ENCODE measurements around the gene C19orf12.
A peak's percentile ranks its signal among the peaks of the same experiment; 100 is the strongest.

C19orf12 gene

DNA sequence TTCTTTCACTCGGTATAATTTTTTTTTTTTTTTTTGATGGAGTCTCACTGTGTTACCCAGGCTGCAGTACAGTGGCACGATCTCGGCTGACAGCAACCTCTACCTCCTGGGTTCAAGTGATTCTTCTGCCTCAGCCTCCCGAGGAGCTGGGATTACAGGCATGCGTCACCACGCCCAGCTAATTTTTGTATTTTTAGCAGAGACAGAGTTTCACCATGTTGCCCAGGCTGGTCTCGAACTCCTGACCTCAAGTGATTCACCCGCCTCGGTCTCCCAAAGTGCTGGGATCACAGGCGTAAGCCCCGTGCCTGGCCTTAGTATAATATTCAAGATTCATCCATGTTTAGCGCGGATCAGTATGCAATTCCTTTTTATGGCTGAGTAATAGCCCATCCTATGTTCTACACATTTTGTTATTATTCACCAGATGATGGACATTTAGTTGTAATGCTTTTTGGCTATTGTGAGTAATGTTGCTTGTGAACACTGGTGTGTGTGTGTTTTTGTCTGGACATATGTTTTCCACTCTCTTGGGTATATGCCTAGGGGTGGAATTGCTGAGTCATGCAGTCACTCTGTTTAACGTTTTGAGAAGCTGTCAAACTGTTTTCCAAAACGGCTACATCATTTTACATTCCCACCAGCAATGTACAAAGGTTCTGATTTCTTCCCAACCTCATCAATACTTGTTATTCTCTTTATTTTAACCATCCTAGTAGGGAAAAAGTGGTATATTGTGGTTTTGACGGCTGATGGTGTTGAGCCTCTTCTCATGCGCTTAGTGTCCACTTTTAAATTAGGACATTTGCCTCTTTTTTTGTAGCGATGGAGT lies 26.9 kb downstream of the C19orf12 start:
- peak overlapping the region; percentile 23 for H3K27ac ChIP-seq (ENCODE audit: poor library complexity, severe bottlenecking)
- no peak for DNase-seq (ENCODE audit: low spot score)
- H3K36me3 ChIP-seq (ENCODE audit: low read depth), result no peaks in the 10 kb centered on the region
- peaks cover 4% of the 10 kb centered on the region for H3K4me1 ChIP-seq (ENCODE audit: insufficient read depth, poor library complexity, severe bottlenecking)
- TF ChIP-seq, protein P1, sequence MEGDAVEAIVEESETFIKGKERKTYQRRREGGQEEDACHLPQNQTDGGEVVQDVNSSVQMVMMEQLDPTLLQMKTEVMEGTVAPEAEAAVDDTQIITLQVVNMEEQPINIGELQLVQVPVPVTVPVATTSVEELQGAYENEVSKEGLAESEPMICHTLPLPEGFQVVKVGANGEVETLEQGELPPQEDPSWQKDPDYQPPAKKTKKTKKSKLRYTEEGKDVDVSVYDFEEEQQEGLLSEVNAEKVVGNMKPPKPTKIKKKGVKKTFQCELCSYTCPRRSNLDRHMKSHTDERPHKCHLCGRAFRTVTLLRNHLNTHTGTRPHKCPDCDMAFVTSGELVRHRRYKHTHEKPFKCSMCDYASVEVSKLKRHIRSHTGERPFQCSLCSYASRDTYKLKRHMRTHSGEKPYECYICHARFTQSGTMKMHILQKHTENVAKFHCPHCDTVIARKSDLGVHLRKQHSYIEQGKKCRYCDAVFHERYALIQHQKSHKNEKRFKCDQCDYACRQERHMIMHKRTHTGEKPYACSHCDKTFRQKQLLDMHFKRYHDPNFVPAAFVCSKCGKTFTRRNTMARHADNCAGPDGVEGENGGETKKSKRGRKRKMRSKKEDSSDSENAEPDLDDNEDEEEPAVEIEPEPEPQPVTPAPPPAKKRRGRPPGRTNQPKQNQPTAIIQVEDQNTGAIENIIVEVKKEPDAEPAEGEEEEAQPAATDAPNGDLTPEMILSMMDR (IDR thresholded peaks at IDR 0.05; ENCODE audit: poor library complexity, severe bottlenecking), result no peak
- H3K4me3 ChIP-seq (ENCODE audit: severe bottlenecking), result no peak overlapping the region
- H3K27me3 ChIP-seq (ENCODE audit: insufficient read depth, poor library complexity, severe bottlenecking), result no peaks in the 10 kb centered on the region
- no peak for ATAC-seq (ENCODE audit: low read depth)
- H3K9me3 ChIP-seq (ENCODE audit: severe bottlenecking), result peaks cover 4% of the 10 kb centered on the region

DNA sequence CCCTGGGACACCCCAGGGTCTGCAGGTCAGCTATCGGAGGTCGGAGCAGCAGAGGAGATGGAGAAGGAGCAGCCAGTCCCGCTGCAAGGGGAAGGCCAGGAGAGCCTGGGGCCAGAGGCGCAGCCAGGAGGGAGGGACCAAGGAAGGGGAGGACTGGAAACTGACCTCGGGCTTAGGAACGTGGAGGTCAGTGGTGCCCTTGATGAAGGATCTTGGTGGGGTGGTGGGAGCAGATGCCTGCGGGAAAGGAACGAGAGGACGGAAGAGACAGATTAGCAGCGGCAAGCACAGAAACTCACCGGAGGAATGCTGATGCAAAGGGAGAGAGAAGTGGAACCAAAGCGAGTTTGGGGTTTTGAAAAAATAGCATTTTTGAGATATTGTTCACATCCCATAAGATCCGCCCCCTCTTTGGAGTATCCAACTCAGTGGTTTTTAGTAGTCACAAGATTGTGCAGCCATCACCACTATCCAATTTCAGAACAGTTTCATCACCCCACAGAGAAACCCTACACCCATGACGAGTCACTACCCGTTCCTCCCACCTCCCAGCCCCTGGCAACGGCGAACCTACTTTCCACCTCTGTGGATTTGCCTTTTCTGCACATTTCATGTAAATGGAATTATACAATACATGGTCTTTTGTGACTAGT lies 27.7 kb downstream of the C19orf12 start:
- DNase-seq (ENCODE audit: low spot score) (no peak), ATAC-seq (ENCODE audit: low read depth) (peak; percentile 93)
- Histone ChIP-seq H3K4me1 (ENCODE audit: insufficient read depth, poor library complexity, severe bottlenecking) (peaks cover 4% of the 10 kb centered on the region), H3K4me3 (ENCODE audit: severe bottlenecking) (no peak overlapping the region), H3K36me3 (ENCODE audit: low read depth) (no peaks in the 10 kb centered on the region), H3K9me3 (ENCODE audit: severe bottlenecking) (peaks cover 4% of the 10 kb centered on the region), H3K27ac (ENCODE audit: poor library complexity, severe bottlenecking) (peak overlapping the region; percentile 23), H3K27me3 (ENCODE audit: insufficient read depth, poor library complexity, severe bottlenecking) (no peaks in the 10 kb centered on the region)
- TF ChIP-seq, protein P1 (IDR thresholded peaks at IDR 0.05; ENCODE audit: poor library complexity, severe bottlenecking), result no peak

DNA sequence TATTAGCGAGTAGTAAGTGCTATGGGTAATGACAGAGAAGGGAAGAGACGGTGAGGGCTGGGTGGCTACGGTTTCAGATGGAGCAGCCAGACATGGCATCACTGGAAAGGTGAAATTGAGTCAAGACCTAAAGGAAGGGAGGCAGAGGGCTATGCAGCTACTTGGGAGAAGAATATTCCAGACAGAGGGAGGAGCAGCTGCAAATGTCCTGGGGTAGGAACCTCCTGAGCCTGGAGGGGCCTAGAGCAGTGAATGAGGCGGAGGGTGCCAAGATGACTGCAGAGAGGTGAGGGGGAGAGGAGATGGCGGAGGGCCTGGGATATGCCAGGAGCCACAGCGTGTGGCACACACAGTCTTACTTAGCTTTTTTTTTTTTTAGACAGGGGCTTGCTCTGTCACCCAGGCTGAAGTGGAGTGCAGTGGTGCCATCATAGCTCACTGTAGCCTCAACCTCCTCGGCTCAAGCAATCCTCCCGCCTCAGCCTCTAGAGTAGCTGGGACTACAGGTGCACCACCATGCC lies 28.7 kb downstream of the C19orf12 start:
- Histone ChIP-seq H3K36me3 (ENCODE audit: low read depth) (no peaks in the 10 kb centered on the region), H3K27ac (ENCODE audit: poor library complexity, severe bottlenecking) (no peak overlapping the region), H3K9me3 (ENCODE audit: severe bottlenecking) (peaks cover 4% of the 10 kb centered on the region), H3K27me3 (ENCODE audit: insufficient read depth, poor library complexity, severe bottlenecking) (no peaks in the 10 kb centered on the region), H3K4me3 (ENCODE audit: severe bottlenecking) (no peak overlapping the region), H3K4me1 (ENCODE audit: insufficient read depth, poor library complexity, severe bottlenecking) (peaks cover 4% of the 10 kb centered on the region)
- ATAC-seq (ENCODE audit: low read depth) (no peak), DNase-seq (ENCODE audit: low spot score) (no peak)
- TF ChIP-seq, protein P1 (IDR thresholded peaks at IDR 0.05; ENCODE audit: poor library complexity, severe bottlenecking), result no peak

DNA sequence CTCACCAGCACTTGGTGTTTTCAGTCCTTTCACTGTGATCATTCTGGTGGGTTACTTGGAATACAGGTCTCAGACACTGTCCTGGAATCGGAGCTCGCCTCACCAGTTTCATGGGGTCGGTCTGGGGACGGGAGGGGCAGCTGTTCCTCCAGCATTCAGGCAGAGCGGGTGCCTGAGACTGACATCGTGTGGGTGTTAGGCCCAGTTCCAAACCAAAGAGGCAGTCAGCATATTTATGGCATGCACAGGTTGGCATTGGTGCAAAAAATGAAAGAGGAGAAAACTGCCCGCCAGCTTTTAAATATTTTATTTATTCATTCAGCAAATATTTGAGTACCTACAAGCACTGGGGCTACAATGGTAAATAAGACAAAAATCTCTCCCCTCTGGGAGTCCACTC lies 29.7 kb downstream of the C19orf12 start:
- DNase-seq (ENCODE audit: low spot score) (no peak), ATAC-seq (ENCODE audit: low read depth) (no peak)
- Histone ChIP-seq H3K27ac (ENCODE audit: poor library complexity, severe bottlenecking) (no peak overlapping the region), H3K27me3 (ENCODE audit: insufficient read depth, poor library complexity, severe bottlenecking) (no peaks in the 10 kb centered on the region), H3K36me3 (ENCODE audit: low read depth) (no peaks in the 10 kb centered on the region), H3K9me3 (ENCODE audit: severe bottlenecking) (peaks cover 4% of the 10 kb centered on the region), H3K4me3 (ENCODE audit: severe bottlenecking) (no peak overlapping the region), H3K4me1 (ENCODE audit: insufficient read depth, poor library complexity, severe bottlenecking) (peaks cover 4% of the 10 kb centered on the region)
- TF ChIP-seq, protein P1 (IDR thresholded peaks at IDR 0.05; ENCODE audit: poor library complexity, severe bottlenecking), result no peak
